Trophoblast cell (in vitro differentiated cells and primary cell): Measurements from ENCODE around the gene CPA4.

Source experiments
- DNase-seq, 2 donors: peaks; one replicate each; pipeline ENCODE4 v3.0.0-alpha.2; 2016
- H2AFZ ChIP-seq: 2 replicates; pipeline ENCODE4 v1.6.1; 2013; ENCODE audit warnings: low read length, moderate library complexity, mild to moderate bottlenecking; ENCODE audit not compliant: insufficient read depth, poor library complexity
- H2AK5ac ChIP-seq: 2 replicates; pipeline ENCODE4 v1.6.1; 2013; ENCODE audit warnings: mild to moderate bottlenecking, low read length
- H2BK120ac ChIP-seq: 2 replicates; pipeline ENCODE4 v1.6.1; 2013; ENCODE audit warnings: low read length, mild to moderate bottlenecking, moderate library complexity; ENCODE audit not compliant: insufficient read depth, poor library complexity
- H2BK12ac ChIP-seq: 2 replicates; pipeline ENCODE4 v1.6.1; 2013; ENCODE audit warnings: mild to moderate bottlenecking, low read length, moderate library complexity
- H2BK5ac ChIP-seq: 2 replicates; pipeline ENCODE4 v1.6.1; 2013; ENCODE audit warnings: low read length, low read depth, moderate library complexity, mild to moderate bottlenecking; ENCODE audit not compliant: poor library complexity
- H3K14ac ChIP-seq: 2 replicates; pipeline ENCODE4 v1.6.1; 2013; ENCODE audit warnings: mild to moderate bottlenecking, low read length
- H3K18ac ChIP-seq: 2 replicates; pipeline ENCODE4 v1.6.1; 2013; ENCODE audit warnings: mild to moderate bottlenecking, low read length
- H3K23ac ChIP-seq: 2 replicates; pipeline ENCODE4 v1.6.1; 2013; ENCODE audit warnings: low read length
- H3K27ac ChIP-seq: 2 replicates; pipeline ENCODE4 v1.5.1; 2013; ENCODE audit warnings: low read depth, mild to moderate bottlenecking, inconsistent platforms, low read length, moderate library complexity
- H3K27me3 ChIP-seq: 2 replicates; pipeline ENCODE4 v1.6.1; 2013; ENCODE audit warnings: inconsistent platforms, mild to moderate bottlenecking, low read length, moderate library complexity; ENCODE audit not compliant: insufficient read depth
- H3K36me3 ChIP-seq, 2 experiments: 1 replicate in 1 of 2; 2 replicates in 1 of 2; pipeline ENCODE4 v1.6.1; 2013; ENCODE audit warnings: low read length in 2 of 2, mild to moderate bottlenecking in 2 of 2, moderate library complexity in 1 of 2; ENCODE audit not compliant: insufficient read depth in 2 of 2, control insufficient read depth in 1 of 2
- H3K4ac ChIP-seq: 2 replicates; pipeline ENCODE4 v1.6.1; 2013; ENCODE audit warnings: low read depth, mild to moderate bottlenecking, low read length, moderate library complexity
- H3K4me1 ChIP-seq, 2 experiments: 1 replicate in 1 of 2; 2 replicates in 1 of 2; pipeline ENCODE4 v1.6.1; 2013; ENCODE audit warnings: low read length in 2 of 2, mild to moderate bottlenecking in 2 of 2, moderate library complexity in 1 of 2; ENCODE audit not compliant: insufficient read depth in 2 of 2, control insufficient read depth in 1 of 2
- H3K4me2 ChIP-seq: 2 replicates; pipeline ENCODE4 v1.6.1; 2013; ENCODE audit warnings: inconsistent platforms, mild to moderate bottlenecking, low read length, moderate library complexity
- H3K4me3 ChIP-seq: 2 replicates; pipeline ENCODE4 v1.5.1; 2013; ENCODE audit warnings: mild to moderate bottlenecking, low read depth, low read length, inconsistent platforms
- H3K79me1 ChIP-seq: one replicate; pipeline ENCODE4 v1.6.1; 2013; ENCODE audit warnings: low read length
- H3K79me2 ChIP-seq: 2 replicates; pipeline ENCODE4 v1.6.1; 2013; ENCODE audit warnings: low read length, mild to moderate bottlenecking; ENCODE audit not compliant: control insufficient read depth, insufficient read depth, poor library complexity
- H3K9ac ChIP-seq: 2 replicates; pipeline ENCODE4 v1.6.1; 2013; ENCODE audit warnings: mild to moderate bottlenecking, low read length
- H3K9me3 ChIP-seq: 2 replicates; pipeline ENCODE4 v1.6.1; 2013; ENCODE audit warnings: low read depth, mild to moderate bottlenecking, control low read depth, inconsistent platforms, low read length; ENCODE audit not compliant: insufficient read depth
- H4K12ac ChIP-seq: 2 replicates; pipeline ENCODE4 v1.6.1; 2013; ENCODE audit warnings: low read depth, mild to moderate bottlenecking, low read length, moderate library complexity
- H4K8ac ChIP-seq: 2 replicates; pipeline ENCODE4 v1.6.1; 2013; ENCODE audit warnings: low read depth, mild to moderate bottlenecking, low read length, moderate library complexity
- H4K91ac ChIP-seq: one replicate; pipeline ENCODE4 v1.6.1; 2013; ENCODE audit warnings: low read depth, mild to moderate bottlenecking, low read length, moderate library complexity
- WGBS: extraction: QIAGEN DNeasy Blood & Tissue Kit; methylation state at CpG from one replicate; pipeline ENCODE4 v1.1.7; 2013; ENCODE audit warnings: missing lambda C conversion rate; ENCODE audit not compliant: insufficient read length, insufficient coverage; ENCODE audit errors: extremely low coverage; 5-methylcytosine and 5-hydroxymethylcytosine counted together

The CPA4 gene

GRCh38 chr7:130303127-130303526 is 10.2 kb downstream of the CPA4 start:
- no peak overlapping the region for H3K14ac ChIP-seq
- no peaks in the 10 kb centered on the region for H3K79me2 ChIP-seq
- no peaks in the 10 kb centered on the region for H3K36me3 ChIP-seq
- H4K12ac ChIP-seq: no peak overlapping the region
- H2BK12ac ChIP-seq: no peak overlapping the region
- no peak overlapping the region for H3K18ac ChIP-seq
- no peak overlapping the region for H3K27ac ChIP-seq
- no peak for DNase-seq
- no peak overlapping the region for H3K4me3 ChIP-seq
- H2AK5ac ChIP-seq: no peak overlapping the region
- H3K23ac ChIP-seq: no peak overlapping the region
- no peak overlapping the region for H4K8ac ChIP-seq
- H4K91ac ChIP-seq: no peak overlapping the region
- H3K27me3 ChIP-seq: no peaks in the 10 kb centered on the region
- no CpG with 5 or more reads among the region's 2 CpGs for WGBS
- peaks cover 0 to 2% of the 10 kb centered on the region in 2 experiments for H3K4me1 ChIP-seq
- no peak overlapping the region for H2BK120ac ChIP-seq
- no peaks in the 10 kb centered on the region for H3K79me1 ChIP-seq
- no peak overlapping the region for H3K9ac ChIP-seq
- no peaks in the 10 kb centered on the region for H3K9me3 ChIP-seq
- no peak overlapping the region for H3K4ac ChIP-seq
- no peak overlapping the region for H2BK5ac ChIP-seq
- H3K4me2 ChIP-seq: no peak overlapping the region
- H2AFZ ChIP-seq: no peak overlapping the region

- H3K27ac ChIP-seq: no peak overlapping the region
- no peaks in the 10 kb centered on the region for H3K36me3 ChIP-seq
- H3K4me1 ChIP-seq: peaks cover 0 to 2% of the 10 kb centered on the region in 2 experiments
- no peak overlapping the region for H3K4me3 ChIP-seq
- no peaks in the 10 kb centered on the region for H3K79me2 ChIP-seq
- H2AFZ ChIP-seq: no peak overlapping the region
- H3K9me3 ChIP-seq: no peaks in the 10 kb centered on the region
- H4K91ac ChIP-seq: no peak overlapping the region
- no peak overlapping the region for H3K4ac ChIP-seq
- no peak overlapping the region for H4K12ac ChIP-seq
- no peak overlapping the region for H2BK120ac ChIP-seq
- H3K4me2 ChIP-seq: no peak overlapping the region
- no CpG with 5 or more reads among the region's 5 CpGs for WGBS
- H3K18ac ChIP-seq: no peak overlapping the region
- H3K14ac ChIP-seq: no peak overlapping the region
- H3K79me1 ChIP-seq: no peaks in the 10 kb centered on the region
- H3K27me3 ChIP-seq: no peaks in the 10 kb centered on the region
- no peak overlapping the region for H4K8ac ChIP-seq
- H3K23ac ChIP-seq: no peak overlapping the region
- H3K9ac ChIP-seq: no peak overlapping the region
- no peak for DNase-seq
- H2BK5ac ChIP-seq: no peak overlapping the region
- no peak overlapping the region for H2AK5ac ChIP-seq
- no peak overlapping the region for H2BK12ac ChIP-seq
These were observed 10.6 kb downstream of the CPA4 start for GRCh38 chr7:130303551-130303950.

GRCh38 chr7:130303982-130304381 is 11.0 kb downstream of the CPA4 start:
- H2AFZ ChIP-seq: no peak overlapping the region
- H3K36me3 ChIP-seq: no peaks in the 10 kb centered on the region
- no peak overlapping the region for H4K91ac ChIP-seq
- no peak overlapping the region for H4K12ac ChIP-seq
- no peak overlapping the region for H2AK5ac ChIP-seq
- no peak overlapping the region for H3K18ac ChIP-seq
- H2BK120ac ChIP-seq: no peak overlapping the region
- H3K23ac ChIP-seq: no peak overlapping the region
- no peak overlapping the region for H3K9ac ChIP-seq
- H3K4me3 ChIP-seq: no peak overlapping the region
- no peak overlapping the region for H4K8ac ChIP-seq
- no peaks in the 10 kb centered on the region for H3K79me1 ChIP-seq
- no peaks in the 10 kb centered on the region for H3K79me2 ChIP-seq
- no CpG with 5 or more reads among the region's 5 CpGs for WGBS
- H2BK5ac ChIP-seq: no peak overlapping the region
- H3K14ac ChIP-seq: no peak overlapping the region
- H3K4me1 ChIP-seq: peaks cover 0 to 2% of the 10 kb centered on the region in 2 experiments
- no peak overlapping the region for H3K4ac ChIP-seq
- H3K4me2 ChIP-seq: no peak overlapping the region
- no peaks in the 10 kb centered on the region for H3K9me3 ChIP-seq
- DNase-seq: no peak
- no peak overlapping the region for H2BK12ac ChIP-seq
- H3K27ac ChIP-seq: no peak overlapping the region
- H3K27me3 ChIP-seq: no peaks in the 10 kb centered on the region

GRCh38 chr7:130304878-130305277 is 11.9 kb downstream of the CPA4 start:
- Histone ChIP-seq H3K4ac (no peak overlapping the region), H3K9ac (no peak overlapping the region), H2BK120ac (no peak overlapping the region), H2AK5ac (no peak overlapping the region), H3K27me3 (no peaks in the 10 kb centered on the region), H3K14ac (no peak overlapping the region), H3K18ac (no peak overlapping the region), H4K8ac (no peak overlapping the region), H3K4me3 (no peak overlapping the region), H2BK5ac (no peak overlapping the region), H3K36me3 (no peaks in the 10 kb centered on the region), H3K79me1 (no peaks in the 10 kb centered on the region), H2BK12ac (no peak overlapping the region), H3K4me2 (no peak overlapping the region), H3K4me1 (no peaks in the 10 kb centered on the region), H3K23ac (no peak overlapping the region), H4K12ac (no peak overlapping the region), H2AFZ (no peak overlapping the region), H4K91ac (no peak overlapping the region), H3K27ac (no peak overlapping the region), H3K79me2 (no peaks in the 10 kb centered on the region), H3K9me3 (no peaks in the 10 kb centered on the region)
- no CpG with 5 or more reads among the region's 3 CpGs for WGBS
- DNase-seq: no peak
